K562 treated with DMSO at 1 percent for 12 hours (cell line): Measurements from ENCODE around the gene NBEA. TPM values are rescaled to one million over a fixed set of nuclear protein-coding genes. Genes with fewer than 3 reads are reported as not detected.

Experiments used
- total RNA-seq: library from RNA; unstranded; fragments of 300-600 nt; gene quantifications from 2 replicates; pipeline ENCODE4 v1.2.3, GENCODE V29; 2022; ENCODE audit not compliant: insufficient read depth

The NBEA gene
- total RNA-seq = 0.15 TPM in 1 of 2 replicates, not detected in the other

DNA sequence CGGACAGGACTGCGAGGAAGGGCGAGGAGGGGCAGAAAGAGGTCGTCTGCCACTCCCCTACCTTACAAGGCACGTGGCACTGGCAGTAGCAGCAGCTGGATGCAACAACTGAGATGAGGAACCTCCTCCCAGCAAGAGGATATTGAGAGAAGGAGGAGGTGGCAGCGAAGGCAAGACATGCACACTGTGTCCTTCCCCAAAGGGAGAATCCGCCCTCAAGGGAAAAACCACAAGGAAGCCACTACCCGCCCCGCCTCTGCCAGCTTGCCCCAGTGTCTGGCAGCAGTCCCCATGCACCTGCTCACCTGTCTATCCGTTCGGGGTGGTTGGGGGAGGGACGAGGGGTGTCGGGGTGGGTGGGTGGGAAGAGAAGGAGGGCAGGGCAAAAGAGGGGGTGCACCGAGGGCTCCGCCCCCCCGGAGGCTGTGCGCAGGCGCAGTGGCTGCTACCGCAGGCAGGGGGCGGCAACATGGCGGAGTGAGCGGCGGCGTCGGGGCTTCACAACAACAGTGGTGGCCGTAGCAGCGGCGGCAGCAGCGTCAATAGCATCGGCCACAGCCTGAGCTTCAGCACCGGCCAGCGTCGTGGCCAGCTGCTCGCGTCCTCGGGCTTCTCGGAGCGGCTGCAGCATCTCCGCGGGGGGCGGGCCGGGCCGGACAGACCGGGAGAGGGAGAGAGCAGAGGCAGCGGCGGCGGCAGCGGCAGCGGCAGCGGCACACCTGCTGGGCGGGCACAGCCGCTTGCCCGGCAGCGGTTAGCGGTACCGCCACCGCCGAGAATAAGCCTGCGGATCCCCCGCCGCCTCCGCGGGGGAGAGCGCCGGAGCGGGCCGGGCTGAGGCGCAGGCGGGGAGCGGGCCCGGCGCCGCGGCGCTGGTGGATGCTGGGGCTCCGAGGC, at the start of gene NBEA:
Gene NBEA (plus strand): TSS at position 436 of the 897 bp plus-strand sequence. CDS start 551 bp downstream, outside the sequence.

DNA sequence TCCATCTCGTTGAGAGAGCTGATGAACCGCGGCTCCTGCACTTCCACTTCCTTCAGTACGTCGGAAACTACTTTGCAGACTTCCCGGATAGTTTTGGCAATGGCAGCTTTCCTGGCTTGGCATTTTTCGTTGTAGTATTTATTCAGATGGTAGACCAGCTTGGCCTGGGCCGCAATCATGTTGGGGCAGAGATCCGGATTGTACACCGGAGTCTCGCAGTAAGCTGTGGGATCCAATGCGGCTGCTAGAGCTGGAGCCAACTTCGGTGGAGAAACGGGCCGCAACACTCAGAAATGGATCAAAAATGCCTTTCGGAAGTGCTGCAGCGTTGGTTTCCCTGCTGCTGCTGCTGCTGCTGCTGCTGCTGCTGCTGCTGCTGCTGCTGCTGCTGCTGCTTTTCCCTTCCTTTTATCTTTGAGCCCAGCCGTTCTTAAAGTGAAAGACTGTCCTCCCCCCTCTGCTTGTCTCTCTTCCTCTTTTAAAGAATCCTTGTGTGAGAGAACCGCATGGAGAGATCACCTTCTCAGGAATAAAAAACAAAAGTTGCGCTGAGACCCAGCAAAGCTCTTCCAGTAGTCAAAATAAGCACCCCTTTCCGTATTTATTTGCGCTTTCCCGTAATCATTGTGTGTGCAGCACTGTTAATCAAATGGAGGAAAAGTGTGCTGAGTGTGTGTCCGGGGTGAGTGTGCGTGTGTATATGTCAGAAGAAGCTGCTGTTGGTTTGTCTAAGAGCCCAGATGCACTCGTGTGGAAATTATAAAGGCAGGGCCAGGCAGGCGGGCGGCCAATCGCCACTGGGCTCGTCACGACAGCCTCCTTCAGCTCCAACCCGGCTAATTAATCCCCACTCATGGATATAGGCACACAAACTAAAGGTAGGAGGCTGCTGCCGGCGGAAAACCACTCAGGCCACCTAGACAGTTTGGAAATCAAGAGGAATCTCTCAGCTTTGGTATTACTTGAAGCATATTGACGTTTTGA, 534.2 kb downstream of the NBEA start, which contains the start of gene MAB21L1:
Gene MAB21L1 (minus strand): TSS at position 730 of the 984 bp plus-strand sequence. CDS start 551 bp downstream, at position 179.

